ENCODE results near the gene ELP5.
A peak's percentile ranks its signal among the peaks of the same experiment; 100 is the strongest.

The ELP5 gene

DNA sequence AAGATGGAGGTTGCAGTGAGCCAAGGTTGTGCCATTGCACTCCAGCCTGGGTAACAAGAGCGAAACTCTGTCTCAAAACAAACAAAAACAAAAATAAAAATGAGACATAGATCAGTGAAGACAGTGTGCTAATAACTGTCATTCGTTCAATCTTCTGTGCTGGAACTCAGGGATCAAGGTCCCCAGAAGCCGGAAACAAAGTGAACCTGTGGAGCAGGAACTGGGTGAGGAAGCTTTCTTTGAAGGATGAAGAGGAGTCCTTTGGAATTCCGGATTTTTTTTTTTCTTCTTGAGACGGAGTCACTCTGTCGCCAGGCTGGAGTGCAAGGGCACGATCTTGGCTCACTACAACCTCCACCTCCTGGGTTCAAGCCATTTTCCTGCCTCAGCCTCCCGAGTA is 27.4 kb downstream of the ELP5 start:
- no peak for DNase-seq
- in situ Hi-C loops (cut with MboI; ENCODE audit: low pct_unique_long_range_greater_than_20kb, low sequenced_read_pairs): no loop called here

DNA sequence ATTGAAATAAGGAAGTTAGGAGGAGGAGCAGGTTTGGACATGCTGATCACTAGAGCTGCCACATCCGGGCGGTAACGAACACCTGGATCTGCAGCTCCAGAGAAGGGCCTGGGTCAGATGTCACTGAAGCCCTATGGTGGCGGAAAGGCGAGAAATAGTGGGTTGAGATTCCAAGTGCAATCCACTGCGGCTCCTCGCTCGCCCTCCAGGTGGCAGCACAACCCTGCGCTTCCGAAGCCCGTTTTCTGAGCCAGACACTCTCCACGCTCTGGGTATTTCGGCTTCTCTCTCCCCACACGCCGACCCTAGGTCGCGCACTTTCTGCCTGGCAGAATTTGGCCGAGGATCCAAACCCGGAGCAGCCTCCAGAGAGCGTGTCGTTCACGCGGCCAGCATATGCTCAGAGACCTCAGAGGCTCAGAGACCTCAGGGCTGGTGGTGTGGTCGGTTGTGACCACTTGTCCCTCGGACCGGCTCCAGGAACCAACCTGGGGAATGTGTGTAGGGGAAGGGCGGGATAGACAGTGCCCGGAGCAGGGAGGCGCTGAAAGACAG is 28.6 kb downstream of the ELP5 start:
- in situ Hi-C loops (cut with MboI; ENCODE audit: low pct_unique_long_range_greater_than_20kb, low sequenced_read_pairs): no loop called here
- DNase-seq: peak; percentile 95

DNA sequence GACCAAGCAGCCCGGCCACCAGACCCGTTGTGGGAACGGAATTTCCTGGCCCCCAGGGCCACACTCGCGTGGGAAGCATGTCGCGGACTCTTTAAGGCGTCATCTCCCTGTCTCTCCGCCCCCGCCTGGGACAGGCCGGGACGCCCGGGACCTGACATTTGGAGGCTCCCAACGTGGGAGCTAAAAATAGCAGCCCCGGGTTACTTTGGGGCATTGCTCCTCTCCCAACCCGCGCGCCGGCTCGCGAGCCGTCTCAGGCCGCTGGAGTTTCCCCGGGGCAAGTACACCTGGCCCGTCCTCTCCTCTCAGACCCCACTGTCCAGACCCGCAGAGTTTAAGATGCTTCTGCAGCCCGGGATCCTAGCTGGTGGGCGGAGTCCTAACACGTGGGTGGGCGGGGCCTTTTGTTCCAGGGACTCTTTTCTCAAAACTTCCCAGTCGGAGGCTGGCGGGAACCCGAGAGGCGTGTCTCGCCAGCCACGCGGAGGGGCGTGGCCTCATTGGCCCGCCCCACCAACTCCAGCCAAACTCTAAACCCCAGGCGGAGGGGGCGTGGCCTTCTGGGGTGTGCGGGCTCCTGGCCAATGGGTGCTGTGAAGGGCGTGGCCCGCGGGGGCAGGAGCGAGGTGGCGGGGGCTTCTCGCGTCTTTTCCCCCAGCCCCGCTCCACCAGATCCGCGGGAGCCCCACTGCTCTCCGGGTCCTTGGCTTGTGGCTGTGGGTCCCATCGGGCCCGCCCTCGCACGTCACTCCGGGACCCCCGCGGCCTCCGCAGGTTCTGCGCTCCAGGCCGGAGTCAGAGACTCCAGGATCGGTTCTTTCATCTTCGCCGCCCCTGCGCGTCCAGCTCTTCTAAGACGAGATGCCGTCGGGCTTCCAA is 29.3 kb downstream of the ELP5 start, which contains the start of gene SLC2A4:
Gene SLC2A4, plus strand, starts transcription at position 645 of the 879 bp plus-strand sequence. Its CDS starts 217 bp downstream, at position 862.
- in situ Hi-C loops (cut with MboI; ENCODE audit: low pct_unique_long_range_greater_than_20kb, low sequenced_read_pairs): no loop called here
- peak; percentile 100 for DNase-seq

DNA sequence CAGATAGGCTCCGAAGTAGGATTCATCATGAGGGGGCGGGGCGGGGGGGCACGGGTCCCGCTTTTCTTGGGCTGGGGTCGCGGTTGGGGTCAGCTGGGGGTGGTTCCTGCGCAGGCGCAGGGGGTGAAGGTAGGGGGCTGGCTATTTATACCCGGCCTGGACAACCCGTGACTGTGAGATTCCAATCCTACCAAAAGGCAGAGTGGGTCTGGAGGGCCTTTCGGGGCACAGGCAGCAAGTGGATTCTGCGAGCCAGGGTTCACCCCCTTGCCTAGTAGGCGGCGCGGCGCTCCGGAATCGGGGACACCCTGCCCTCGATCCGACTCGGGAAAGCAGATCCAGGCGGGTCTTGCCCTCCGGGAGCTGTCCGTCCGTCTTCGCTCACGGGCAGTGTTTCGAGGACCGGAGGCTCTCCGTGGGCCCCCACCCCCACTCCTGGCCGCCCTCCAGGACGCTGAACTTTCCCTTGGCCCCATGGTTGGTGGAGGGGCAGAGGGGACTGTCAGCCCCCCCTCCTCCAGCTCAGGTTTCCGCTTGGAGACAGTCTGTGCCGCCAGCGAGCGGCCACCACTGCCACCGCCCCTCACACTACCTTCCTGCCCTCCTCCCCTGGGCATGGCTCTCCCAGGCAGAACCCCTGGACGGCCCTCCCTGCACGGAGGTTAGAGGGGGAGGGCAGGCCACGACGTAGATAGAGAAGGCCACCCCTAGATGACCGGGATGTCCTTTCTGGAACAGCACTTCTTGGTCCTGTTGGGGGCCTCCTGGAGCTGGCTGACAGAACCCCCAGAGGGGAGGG is 30.1 kb downstream of the ELP5 start:
- no peak for DNase-seq

DNA sequence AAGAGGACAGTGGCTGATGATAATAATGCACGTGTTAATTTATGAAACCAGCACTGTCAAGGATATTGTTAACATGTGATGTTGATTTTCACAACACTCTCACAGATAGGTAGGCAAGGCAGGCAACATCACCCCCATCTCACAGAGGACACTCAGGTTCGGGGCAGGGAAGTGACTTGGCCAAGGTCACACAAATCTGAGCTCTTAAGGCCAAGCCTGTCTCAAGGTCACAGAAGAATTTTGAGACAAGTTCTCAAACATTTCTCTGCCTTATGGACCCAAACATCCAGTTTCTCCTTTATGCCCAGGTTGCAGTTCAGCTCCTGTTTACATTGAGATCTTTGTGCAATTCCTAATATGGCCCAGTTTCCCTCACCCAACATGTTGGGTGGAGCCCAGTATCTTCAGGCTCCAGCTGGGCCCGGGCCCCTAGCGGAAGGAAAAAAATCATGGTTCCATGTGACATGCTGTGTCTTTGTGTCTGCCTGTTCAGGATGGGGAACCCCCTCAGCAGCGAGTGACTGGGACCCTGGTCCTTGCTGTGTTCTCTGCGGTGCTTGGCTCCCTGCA is 30.8 kb downstream of the ELP5 start:
- in situ Hi-C loops (cut with MboI; ENCODE audit: low pct_unique_long_range_greater_than_20kb, low sequenced_read_pairs): no loop called here
- DNase-seq: no peak

More for the DNA sequence above, 30.1 kb downstream of the ELP5 start:
- in situ Hi-C loops (cut with MboI; ENCODE audit: low pct_unique_long_range_greater_than_20kb, low sequenced_read_pairs): no loop called here

DNA sequence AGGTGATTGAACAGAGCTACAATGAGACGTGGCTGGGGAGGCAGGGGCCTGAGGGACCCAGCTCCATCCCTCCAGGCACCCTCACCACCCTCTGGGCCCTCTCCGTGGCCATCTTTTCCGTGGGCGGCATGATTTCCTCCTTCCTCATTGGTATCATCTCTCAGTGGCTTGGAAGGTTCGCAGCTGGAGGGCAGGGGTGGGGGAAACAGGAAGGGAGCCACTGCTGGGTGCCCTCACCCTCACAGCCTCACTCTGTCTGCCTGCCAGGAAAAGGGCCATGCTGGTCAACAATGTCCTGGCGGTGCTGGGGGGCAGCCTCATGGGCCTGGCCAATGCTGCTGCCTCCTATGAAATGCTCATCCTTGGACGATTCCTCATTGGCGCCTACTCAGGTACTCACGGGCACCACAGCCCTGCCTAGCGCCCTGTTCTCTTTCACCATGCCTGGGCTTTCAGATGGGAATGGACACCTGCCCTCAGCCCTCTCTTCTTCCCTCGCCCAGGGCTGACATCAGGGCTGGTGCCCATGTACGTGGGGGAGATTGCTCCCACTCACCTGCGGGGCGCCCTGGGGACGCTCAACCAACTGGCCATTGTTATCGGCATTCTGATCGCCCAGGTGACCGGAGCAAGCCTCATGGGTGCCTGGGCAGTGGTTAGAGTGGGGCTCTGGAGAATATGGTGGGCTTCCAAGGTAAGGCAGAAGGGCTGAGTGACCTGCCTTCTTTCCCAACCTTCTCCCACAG is 31.6 kb downstream of the ELP5 start:
- in situ Hi-C loops (cut with MboI; ENCODE audit: low pct_unique_long_range_greater_than_20kb, low sequenced_read_pairs): no loop called here
- DNase-seq: no peak

DNA sequence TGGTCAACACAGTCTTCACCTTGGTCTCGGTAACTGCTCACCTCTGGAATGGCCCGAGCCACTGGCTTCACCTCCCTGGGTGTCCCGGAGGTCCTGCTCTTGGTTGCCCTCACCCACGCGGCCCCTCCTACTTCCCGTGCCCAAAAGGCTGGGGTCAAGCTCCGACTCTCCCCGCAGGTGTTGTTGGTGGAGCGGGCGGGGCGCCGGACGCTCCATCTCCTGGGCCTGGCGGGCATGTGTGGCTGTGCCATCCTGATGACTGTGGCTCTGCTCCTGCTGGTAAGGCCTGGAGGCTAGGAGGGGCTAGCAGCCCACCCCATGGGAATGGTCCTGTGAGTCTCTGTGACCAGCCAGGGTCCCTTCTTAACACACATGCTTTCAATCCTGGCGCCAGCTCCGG is 32.9 kb downstream of the ELP5 start:
- in situ Hi-C loops (cut with MboI; ENCODE audit: low pct_unique_long_range_greater_than_20kb, low sequenced_read_pairs): no loop called here
- no peak for DNase-seq

DNA sequence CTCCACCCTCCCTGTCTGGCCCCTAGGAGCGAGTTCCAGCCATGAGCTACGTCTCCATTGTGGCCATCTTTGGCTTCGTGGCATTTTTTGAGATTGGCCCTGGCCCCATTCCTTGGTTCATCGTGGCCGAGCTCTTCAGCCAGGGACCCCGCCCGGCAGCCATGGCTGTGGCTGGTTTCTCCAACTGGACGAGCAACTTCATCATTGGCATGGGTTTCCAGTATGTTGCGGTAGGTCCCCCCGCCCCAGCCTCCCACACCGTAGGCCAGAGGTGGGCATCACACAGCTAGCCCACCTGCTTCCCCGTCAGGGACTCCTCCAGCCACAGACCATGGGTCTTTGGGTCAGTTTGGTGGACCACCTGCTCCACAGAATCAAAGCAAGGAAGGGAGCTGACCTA is 33.7 kb downstream of the ELP5 start:
- DNase-seq: no peak
- in situ Hi-C loops (cut with MboI; ENCODE audit: low pct_unique_long_range_greater_than_20kb, low sequenced_read_pairs): no loop called here

DNA sequence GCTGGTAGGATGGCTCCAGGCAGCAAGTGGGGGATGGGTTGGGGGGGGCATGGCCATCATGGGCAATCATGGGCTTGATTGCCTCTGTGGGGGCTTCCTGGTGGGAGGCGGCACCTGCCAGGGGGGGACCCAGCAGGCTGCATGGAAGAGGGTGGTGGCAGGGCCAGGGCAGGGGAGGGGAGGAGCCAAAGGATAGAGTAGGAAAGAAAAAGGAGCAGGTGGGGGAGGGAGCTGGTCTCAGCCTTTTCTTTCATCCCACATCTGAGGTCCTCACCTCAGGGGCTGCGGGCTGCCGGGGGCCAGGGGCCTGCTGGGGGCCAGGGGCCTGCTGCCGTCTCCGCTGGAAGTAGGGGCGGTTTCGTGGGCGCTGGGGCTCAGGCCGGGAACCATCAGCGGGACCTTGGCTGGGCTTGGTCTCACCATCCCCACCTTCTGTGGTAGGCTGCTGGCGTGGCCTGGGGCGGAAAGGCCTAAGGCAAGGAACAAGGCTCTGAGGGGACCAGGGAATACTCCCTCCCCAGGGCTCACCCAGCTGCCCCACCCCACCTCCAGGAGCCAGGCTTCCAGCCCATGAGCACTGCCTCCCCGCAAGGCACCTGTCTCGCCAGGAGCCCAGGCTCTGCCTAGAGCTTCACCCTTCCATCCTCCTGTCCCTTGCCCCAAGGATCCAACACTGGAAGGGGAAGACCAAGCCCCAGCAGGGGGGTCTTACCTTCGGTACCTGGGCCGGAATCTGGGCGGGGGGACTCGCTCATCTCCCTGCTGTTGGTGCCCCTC is 37.4 kb downstream of the ELP5 start:
- in situ Hi-C loops (cut with MboI; ENCODE audit: low pct_unique_long_range_greater_than_20kb, low sequenced_read_pairs): no loop called here
- no peak for DNase-seq

DNA sequence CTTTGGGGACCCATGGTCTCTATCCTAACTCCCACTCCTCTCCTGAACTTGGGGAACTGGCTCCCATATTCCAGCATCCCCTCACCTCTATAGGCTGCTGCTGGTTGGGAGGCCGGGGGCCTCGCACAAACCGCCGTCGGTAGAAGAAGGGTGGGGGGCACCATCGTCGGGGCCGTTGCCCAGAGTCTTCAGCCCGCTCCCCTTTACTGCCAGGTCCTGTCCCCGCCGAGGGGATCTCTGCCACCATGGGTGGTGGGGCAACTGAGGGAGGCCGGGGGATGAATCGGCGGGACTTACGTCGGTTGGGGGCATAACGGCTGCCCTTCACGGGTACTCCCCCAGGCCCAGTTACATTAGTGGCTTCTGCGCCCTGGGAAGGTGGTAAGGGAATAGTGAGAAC is 38.2 kb downstream of the ELP5 start:
- DNase-seq: no peak

DNA sequence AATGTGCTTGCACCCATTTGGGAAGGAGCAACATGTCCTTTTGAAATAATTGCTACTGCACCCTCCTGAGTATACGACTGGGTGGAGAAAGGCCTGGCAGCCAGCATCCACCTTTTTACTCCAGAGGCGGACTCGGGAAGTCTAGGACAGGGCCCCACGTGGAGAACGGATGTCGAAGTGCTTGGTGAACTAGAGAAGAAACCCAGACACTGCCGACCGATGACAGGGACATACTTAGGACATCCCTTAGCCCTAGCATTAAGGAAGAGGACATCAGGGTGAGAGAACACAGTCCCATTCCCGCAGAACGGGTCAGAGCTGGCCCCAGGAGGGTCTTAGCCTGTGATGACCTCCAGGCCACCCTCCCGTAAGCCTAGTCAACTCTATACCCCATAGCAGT is 38.7 kb downstream of the ELP5 start:
- no peak for DNase-seq
- in situ Hi-C loops (cut with MboI; ENCODE audit: low pct_unique_long_range_greater_than_20kb, low sequenced_read_pairs): no loop called here

More for the DNA sequence above, 38.2 kb downstream of the ELP5 start:
- in situ Hi-C loops (cut with MboI; ENCODE audit: low pct_unique_long_range_greater_than_20kb, low sequenced_read_pairs): no loop called here

DNA sequence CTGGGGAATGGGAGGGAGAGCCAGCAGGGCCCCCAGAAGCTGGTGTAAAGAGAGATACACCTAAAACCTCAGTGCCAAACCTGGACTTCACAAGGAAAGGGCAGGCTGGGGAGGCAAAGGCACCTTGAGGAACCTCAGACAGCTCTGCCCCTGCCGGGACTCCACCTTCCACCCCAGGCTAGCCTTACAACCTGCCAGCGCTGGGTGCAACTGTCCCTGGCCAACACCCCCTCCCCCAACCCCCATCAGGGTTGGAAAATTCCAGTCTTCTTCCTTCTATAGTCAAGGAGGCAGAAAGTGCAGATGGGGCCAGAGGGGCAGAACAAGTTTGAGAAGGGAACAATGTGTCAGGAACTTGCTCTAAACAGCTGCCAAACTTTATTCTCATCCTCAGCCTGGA is 40.2 kb downstream of the ELP5 start:
- in situ Hi-C loops (cut with MboI; ENCODE audit: low pct_unique_long_range_greater_than_20kb, low sequenced_read_pairs): no loop called here
- DNase-seq: no peak

DNA sequence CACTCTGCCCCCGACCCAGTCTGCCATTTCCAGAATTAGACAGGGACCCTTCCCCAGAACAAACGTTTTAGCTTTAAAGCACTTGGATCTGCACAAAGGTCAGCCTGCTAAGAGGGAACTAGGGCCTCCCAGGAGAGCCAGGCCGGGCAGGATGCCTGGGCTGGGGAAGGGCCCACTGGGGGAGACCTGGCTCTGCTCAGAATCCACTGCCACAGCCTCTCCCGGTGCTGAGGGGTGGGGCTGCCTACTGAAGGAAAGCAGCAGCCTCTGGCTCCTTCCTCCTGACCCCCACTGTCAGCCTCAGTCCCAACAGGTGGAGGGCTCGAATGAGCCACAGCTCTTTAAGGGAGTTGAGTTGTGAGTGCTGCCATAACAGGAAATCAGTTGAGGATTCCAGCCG is 40.7 kb downstream of the ELP5 start:
- in situ Hi-C loops (cut with MboI; ENCODE audit: low pct_unique_long_range_greater_than_20kb, low sequenced_read_pairs): no loop called here
- DNase-seq: no peak

DNA sequence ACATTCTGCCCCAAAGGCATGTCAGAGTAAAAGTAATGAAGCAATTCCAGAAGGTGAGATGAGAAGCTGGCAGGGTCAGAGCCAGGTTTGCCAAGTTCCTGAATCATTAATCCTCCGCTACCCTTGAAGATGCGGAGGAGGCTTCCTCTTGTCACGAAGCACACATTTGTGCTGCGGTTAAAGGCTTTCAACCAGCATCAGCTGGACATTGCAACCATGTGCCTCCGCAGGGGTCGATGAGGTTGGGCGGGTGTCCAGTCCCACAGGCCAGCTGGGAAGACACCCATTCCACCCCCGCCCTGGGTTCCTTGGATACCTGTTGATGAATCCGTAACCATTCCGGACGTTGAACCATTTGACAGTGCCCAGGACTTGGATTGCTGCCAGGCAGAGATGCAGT is 41.1 kb downstream of the ELP5 start:
- peak; percentile 81 for DNase-seq
- in situ Hi-C loops (cut with MboI; ENCODE audit: low pct_unique_long_range_greater_than_20kb, low sequenced_read_pairs): no loop called here

DNA sequence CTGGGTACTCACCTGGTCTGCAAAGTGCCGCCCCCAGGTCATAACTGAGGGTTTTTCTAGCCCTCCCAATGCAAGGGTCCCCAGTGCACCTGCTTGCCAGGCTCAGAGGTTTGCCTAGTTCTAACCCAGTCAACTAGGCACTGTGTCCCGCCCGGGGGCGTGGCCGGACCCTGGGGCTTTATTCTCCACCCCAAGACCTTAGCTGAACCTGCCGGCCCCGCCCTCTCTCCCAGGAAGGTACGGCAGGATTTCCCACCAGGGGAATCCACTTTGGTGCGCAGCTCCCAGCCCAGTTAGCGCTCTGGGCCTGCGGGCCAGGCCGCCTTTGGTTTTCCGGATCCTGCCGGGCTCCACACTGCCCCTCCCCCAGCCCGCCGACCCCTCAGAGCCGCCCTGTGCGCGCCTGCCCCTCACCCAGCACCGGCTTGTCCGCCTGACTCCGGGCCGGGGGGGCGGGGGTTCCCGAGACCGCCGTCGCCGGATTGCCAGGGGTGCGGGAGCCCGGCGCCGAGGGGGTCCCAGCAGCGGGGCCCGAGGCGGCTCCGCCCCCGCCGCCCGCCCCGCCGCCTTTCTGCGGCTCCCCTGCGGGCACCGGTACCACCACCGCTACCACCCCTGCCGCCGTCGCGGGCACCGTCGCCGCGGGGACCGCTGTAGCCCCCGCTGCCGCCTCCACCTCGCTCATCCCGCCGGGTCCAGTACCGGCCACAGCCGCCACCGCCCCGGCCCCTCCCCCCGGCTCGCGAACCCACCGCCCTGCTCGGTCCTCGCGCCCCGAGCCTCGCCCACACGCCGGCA is 42.0 kb downstream of the ELP5 start:
- in situ Hi-C loops (cut with MboI; ENCODE audit: low pct_unique_long_range_greater_than_20kb, low sequenced_read_pairs): no loop called here
- DNase-seq: peak; percentile 38

DNA sequence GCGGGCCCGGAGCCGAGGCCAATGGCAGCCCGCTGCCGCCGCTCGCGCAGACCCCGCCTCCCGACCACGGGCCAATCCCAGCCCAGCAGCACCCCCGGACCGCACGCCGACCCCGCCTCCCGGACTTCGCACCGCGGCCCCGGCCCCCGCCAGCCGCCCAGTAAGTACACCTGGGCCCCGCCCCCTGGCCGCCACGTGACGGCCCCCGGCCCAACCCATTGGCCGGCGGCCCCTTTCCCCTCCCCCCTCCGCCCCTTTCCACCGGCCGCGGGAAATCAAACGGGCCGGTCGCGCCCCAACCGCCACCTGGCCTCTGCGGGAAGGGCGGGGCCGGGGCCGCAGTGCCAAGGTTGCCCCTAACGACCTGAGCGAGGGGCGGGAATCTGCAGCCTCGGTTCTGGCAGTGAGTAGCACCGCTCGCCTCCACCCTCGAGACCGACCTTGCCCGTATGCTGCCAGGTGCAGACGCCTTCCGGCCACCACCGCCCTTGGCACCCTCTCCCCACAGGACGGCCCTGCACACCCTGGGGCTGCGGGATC is 42.7 kb downstream of the ELP5 start, which contains the start of gene YBX2:
Gene YBX2, minus strand, starts transcription at position 26 of the 540 bp plus-strand sequence. CDS start 139 bp downstream, outside the sequence.
- peak; percentile 60 for DNase-seq
- in situ Hi-C loops (cut with MboI; ENCODE audit: low pct_unique_long_range_greater_than_20kb, low sequenced_read_pairs): no loop called here
